HCEC 1CT (cell line): ENCODE data around the gene FHIT.
"Not testable (repeated sequence)": the region's sequence is repeated elsewhere in the genome, so short reads cannot be mapped to it uniquely, and the experiment has no call there.

Experiments used
- DNase-seq: peaks from one replicate; pipeline ENCODE4 v3.0.0-alpha.2; 2017

Gene FHIT

DNA sequence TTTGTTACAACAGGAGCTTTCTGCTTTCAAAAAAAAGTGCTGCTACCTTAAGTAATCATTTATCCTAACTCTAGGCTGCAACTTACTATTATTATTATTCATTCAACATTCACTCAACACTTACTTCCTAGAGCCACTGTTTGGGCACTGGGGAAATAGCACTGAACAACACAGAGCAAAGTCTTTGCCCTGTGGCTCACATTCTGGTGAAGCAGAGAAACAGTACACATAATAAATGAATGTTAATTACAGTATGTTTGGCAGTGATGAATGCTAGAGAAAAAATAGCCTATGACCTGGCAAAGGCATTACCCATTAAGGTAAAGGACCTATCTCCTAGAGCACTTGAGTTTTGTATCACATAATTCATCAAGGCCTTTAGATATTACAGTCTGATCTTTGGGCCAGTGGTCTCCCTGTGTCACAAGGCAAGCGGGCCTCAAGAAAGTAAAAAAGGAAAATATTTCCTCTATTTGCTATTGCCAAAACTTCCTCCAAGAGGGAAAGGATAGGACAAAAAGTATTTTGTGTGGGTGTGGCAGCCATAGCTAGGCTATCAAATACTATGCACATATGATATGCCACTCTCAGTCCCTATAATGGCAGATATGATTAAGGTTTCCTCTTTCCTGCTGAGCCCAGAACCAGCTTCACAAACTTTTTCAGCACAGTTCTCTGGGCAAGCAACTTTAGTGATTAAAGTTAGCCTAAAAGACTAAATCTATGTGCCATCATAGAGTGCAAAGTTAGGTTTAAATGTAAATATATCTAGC is 142.8 kb downstream of the FHIT start:
- no peak for DNase-seq

DNA sequence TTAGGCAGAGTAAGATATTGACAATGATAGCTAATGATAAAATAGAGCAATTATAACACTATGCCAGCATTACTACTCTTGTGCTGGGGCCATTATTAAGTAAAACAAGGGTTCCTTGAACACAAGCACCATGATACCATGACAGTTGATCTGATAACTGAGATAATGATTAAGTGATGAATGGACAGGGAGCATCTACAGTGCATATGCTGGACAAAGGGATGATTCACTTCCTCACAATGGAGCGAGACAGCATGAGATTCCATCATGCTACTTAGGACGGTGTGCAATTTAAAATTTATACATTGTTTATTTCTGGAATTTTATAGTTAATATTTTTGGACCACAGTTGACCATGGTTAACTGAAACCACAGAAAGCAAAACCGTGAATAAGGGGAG is 156.6 kb downstream of the FHIT start:
- no peak for DNase-seq

DNA sequence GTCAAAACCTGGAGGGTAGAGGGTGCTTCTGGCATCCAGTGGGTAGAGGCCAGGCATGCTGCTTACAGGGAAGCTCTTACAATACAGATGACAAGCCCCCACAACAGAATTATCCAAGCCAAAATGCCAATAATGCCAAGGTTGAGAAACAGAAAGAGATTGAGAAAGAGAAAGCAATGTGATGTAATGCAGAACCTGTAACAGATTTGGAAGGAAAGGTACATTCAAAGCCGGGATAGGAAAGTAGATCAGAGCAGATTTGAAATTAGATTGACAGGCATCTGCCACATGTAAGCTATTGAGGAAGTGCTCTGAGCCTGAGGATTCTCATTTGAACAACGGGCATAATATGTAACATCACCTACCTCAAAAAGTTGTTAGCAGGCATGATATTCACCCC is 157.9 kb downstream of the FHIT start:
- DNase-seq: no peak

DNA sequence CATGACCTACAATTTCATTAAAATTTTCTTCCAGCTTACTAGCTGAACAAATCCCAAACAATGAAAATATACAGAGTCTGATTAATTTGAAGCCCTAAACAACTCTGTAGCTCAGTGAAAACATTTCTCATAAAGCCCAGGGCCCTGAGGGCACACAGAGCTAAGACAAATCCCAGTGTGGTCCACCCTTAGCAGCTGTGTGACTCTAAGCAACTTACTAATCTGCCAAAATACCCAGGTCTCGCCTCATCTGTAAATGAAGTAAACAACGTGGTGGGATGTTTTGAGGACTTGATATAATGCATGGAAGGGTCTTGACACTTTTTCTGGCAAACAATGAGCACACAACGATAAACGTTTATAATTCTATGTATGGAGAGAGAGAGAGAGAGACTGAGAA is 158.4 kb downstream of the FHIT start:
- DNase-seq: no peak

DNA sequence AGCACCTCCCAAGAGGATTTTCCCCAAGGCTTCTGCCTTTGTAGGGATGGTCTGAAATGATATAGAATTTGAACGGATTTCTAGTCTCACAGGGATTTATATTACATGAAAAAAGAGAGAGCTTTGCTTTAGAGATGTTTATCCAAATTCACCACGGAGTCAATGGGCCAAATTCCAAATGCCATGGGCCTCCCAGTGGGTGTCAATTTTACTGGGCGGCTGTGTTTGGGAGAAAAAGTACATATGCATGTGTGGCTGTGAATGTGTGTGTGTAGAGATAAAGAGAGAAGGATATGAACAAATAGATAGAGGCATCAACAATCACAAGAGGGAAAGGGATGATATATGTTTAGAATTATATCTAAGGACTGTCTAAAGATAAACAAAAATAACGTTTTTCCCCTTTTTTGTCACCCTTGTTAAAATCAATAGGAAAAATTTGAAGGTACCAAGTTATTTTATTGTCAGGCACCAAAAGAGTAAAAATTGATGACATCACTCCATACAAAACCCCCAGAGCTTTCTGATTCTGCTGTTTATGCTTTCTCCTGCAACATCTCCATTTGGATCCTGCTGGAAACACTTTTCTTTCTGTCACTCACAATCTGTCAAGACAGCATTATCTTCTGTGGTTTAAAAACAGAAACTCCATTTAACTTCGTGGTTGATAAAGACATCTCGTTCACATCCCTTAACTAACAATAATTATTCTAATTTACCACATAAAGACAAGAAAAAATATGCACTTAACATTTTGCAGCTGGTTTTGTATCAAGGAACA is 160.7 kb downstream of the FHIT start:
- DNase-seq: no peak

DNA sequence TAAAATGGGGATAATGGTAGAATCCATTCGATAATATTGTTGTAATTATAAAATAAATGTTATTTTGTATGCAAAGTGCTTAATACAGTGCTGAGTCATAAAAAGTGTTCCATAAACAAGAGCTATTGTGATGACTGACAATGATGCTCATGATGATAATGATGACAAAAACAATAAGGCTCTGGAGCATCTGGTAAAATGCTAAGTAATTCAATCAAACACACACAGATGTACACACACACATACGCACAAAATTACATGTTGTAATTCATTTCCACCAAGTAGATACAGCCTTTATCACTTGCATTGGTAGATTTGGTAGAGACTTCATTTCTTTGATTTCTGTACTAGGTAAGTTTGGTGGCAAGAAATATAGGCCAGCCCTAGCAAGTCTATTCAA is 163.8 kb downstream of the FHIT start:
- no peak for DNase-seq

DNA sequence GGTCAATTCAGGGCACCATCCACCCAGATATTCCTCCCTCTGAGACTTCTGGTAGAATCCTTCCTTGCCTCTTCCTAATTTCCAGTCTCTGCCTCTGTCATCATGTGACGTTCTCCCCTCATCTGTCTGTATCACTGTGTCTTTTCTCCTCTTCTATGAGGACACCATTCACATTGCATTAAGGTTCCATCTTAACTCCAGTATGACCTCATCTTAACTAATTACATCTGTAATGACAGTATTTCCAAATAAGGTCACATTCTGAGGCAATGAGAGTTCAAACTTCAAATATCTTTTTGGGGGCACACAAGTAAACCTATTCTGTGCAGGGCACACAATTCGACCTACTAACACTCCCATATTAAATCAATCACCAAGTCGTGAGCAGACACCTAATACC is 169.7 kb downstream of the FHIT start:
- no peak for DNase-seq

DNA sequence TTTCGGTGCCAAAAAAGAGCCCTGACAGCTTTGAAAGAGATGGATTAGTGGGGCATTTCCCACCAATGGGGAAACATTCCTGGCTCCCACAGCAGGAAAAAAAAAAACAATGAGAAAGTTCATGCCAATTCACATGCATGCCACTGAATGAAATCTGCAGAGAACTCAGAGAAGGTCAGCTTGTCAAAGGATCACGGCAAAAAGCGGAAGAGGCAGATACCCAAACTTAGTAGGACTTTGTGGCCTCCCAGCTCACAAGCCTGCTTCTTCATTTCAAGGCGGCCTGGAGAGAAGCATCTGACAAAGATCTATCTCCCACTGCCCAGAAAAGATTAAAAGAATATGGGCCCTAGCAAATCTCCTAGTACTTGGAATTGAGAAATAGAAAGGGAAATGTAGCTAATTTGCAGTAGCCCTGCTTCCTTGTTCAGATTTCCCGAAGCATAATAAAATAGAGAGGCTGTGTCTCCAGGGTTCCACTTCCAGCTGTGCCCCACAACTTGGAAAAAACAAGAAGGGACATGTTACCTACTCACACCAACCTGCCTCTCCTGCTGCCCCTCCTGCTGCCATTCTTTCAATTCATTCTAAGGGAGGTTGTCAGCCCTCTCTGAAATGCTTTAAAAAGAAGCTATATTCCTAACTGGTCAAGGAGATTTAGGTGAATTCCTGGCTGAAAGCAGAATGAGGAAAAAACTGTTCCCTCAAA is 170.4 kb downstream of the FHIT start:
- no peak for DNase-seq

DNA sequence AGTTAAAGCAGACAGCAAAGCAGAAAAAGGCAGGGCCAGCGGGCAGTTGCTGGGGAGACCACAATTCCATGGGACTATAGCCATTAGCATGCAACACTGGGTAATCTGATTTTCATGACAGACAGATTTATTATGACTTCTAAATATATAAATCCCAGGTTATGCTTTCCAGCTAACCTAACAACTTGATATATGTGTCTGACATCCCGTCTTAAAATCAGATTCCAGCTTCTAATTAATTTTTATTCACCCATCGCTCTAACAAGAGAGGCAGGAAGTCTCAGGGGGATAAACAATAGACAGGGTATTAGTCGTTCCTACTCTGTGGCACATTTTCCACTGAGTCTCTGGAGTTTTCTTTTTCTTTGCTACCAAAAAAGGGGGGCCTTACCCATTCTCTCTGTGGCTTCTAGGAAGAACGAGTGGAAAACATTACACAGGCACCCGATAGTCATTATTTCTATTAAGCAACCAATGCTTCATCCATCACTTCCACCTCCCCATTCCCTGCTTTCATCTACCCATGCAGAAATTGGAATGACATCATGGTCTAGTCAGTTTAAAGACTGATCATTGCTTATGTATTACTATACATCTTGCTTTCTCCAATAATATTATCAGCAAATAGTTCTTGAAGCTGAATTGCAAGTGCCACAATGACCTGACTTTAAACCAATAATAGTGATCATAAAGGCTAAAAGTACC is 173.1 kb downstream of the FHIT start:
- DNase-seq: no peak

DNA sequence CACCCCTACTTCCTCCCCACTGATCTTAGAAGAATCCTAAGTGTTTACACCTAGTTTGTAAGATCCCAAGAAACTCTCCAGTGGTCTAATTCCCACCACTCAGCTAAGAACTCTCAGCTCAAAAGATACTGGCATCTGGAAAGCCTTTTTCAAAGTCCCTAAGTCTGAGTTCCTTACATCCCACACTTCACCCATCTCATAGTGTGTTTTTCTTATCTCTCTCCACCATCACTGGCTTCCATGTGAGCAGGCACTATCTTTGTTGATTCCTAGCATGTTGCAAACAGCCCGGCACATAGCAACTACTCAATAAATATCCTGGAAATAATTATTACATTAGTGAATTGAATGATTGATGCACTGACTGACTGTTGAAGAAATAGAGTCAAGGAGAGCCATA is 173.7 kb downstream of the FHIT start:
- no peak for DNase-seq

DNA sequence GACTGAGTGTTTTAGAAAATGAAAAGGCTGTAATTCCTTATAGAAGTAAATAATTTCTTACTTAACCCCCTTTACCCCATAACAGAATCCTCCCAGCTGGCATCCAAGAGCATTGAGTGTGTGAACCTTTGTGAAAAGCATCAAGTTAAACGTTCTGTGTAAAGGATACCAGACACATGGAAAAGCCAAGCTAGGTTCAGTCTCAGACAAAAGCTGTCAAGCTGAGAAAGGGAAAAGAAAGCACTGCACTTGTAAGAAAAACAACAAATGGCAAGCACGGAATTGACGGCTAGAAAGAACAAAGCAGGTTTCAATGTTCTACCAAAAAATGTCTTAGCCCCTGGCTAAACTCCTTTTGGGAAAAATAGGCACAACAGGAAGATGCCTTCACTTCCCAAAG is 176.5 kb downstream of the FHIT start:
- no peak for DNase-seq

DNA sequence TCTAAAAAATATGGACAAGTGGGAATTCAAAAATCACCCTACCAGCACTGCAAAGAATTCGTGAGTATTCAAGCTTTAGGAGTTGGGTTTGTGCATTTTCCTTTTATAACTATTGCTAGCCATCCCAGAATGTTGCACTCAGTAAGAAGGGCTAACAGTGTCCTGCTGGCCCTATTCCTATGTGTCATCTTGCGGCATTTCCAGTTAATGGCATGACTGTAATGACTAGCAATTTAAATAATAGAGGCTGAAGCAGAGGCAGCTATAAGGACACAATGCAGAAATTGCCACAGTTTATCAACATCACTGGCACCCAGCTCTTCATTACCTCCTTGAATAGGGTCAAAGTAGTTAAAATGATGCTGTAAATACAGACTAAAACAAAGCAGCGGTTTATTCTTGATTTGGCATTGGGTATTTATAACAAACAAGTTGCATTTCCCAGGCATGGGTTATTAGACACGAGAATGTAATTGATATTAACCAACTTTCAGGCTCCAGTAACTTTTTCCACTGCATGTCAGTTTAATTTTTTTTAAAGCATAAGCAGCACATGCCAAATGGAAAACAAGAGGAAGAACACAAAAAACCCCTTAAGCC is 177.6 kb downstream of the FHIT start:
- no peak for DNase-seq

DNA sequence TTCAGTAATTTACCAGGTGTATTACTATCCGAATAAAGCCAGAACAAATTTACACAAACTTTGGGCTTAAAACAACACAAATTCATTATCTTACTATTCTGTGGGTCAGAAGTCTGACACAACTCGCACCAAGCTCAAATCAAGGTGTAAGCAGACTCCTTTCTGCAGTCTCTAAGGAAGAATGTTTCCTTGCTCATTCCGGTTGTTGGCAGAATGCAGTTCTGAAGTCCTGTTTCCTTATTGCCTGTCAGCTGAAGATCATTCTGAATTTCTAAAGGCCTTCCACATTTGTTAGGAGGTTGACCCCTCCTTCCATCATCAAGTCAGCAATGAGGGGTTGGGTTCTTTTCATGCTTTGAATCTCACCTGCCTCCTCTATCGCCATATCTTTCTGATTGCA is 183.2 kb downstream of the FHIT start:
- DNase-seq: no peak

DNA sequence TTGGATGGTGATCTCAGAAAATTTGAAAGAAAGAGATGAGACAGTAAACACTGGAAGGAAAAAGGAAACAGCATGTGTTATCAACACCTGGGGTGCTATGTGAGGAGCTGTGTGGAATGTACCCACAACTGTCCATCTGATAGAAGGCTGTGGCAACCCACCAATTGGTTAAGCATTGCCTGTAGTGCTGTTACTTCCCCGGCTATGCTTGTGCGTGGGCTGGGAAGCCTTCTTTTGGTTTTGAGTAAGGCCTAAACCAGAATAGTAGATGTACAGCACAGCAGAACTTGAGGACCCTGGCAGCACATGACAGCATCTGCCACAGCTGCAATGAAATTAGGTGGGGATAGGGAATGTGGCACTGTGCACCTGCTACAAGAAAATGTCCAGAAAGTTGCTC is 184.5 kb downstream of the FHIT start:
- DNase-seq: no peak

DNA sequence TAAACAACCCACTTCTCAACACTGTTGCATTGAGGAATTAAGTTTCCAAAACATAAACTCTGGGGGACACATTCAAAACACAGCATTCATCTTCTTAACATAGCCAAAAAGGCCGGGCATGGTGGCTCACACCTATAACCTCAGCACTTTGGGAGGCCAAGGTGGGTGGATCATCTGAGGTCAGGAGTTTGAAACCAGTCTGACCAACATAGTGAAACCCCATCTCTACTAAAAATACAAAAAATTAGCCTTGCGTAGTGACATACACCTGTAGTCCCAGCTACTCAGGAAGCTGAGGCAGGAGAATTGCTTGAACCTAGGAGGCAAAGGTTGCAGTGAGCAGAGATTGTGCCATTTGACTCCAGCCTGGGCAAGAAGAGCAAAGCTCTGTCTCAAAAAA is 185.0 kb downstream of the FHIT start:
- DNase-seq: not testable (repeated sequence)

DNA sequence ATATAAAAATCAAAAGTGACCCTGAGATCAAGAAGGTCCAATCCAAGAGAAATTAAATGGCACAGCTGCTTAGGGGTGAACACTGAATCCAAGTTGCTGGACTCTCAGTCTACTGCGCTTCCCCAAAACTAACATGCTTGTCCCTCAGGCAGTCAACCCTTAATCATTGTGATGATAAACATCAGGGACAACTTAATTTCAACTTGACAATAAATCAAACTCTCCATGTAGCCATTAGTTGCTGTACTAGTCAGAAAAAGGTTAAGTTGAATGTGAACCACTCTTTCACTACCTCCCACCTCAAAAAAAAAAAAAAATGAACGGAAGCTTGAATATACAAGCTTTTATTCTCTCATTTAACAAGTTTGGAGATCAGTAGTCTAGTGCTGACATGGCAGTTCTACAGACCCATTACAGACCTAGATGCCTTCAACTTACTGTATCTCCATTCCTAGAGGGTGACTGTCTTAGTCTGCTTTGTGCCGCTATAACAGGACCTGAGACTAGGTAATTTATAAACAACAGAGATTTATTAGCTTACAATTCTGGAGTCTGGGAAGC is 185.7 kb downstream of the FHIT start:
- no peak for DNase-seq

DNA sequence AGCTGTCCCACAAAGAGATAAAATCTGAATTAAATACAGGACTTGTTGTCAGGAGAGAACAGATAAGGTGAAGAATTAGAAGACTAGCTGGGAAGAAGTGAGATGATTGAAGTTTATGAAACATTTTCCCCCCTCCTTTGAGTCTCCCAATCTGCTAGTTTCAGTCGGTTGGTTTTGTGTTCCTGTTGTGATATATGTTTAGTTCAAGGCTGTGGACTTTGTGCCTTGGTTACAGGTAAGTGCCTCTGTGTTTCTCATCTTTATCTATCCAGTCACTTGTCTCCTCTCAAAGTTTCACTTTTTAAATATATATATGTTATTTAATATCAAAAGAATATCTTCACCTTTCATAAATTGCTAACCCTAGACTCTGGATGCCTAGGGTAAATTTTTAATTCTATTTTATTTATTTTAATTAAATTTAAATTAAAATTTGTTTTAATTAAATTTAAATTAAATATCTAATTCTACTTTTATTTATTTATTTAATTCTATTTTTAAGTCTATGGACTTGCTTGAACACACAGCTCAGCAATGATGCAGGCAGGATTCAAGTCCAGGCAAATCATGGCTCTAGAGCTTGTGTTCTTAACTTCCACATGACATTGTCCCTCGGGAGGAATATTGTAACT is 190.0 kb downstream of the FHIT start:
- no peak for DNase-seq

DNA sequence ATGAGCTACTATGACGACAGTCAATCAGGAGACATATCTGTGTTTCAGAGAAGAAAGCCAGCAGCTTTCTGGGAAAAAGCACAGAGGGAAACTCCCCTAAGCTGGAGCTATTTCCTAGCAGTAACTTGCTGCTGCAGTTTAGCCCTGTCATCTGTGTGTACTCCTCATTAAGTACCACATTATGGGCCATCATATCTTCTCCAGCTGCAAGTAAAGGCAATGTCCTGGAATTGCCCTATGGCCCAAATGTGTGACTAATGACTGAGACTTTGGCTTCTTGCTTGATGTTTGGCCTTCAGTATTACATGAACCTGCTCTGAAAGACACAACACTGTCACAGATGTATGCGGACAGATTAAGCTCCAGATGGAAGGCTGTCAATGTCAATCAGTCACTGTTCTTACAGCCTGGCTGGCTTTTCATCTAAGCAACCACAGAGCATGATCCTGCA is 190.8 kb downstream of the FHIT start:
- no peak for DNase-seq

DNA sequence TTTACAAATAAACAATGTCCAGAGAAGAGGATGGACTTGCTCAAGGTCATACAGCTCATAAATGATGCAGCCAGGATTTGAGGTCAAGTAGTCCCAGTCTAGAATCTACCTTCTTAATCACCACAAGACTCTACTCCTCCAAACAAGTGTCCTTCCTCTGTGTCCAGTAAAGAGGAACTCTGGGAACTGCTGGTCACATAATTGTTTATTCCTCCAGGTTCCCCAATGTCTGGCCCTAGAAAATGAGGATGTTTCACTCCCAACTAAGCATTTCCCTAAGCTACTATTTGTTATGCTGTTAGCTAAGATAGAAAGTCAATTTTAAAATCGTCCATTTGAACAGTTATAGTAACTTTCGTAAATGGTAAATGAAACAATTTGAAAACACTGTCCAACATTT is 192.4 kb downstream of the FHIT start:
- no peak for DNase-seq

DNA sequence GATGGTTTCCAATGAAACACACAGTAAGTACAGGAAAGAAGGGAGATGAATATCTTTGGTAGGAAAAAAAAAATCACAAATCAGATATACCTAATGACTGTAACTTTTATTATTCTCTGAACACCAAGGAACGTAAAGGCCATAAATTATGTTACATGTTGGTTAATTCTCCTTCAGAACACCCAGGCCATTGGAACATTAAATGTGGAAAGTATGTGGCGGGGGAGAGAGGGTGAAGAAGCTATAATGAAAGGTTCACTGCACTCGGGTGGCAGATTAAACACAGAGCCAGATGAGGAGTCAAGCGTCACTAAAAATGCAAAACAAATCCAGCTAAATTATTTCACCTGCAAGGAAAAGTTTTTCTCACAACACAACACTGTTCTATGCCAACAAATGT is 193.8 kb downstream of the FHIT start:
- DNase-seq: no peak

DNA sequence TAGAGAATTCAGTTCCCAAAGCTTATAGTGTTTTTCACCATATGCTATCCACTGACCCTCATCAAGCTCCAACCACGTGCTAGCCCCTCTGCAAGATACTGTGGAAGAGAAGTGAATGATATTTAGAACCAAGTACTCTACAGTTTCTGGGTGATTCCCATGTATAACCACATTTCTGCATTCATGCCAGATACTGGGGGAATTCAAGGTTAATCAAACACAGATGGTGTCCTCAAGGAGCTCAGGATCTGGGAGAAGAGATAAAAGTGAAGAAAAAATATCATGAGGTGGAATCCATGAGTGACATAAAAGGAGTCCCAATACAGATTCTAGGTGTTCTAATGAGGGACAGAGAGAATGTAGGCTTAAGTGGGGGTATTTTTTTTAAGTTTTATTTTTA is 195.8 kb downstream of the FHIT start:
- DNase-seq: no peak
